ENCODE data around the gene CDH23.

Gene CDH23

GRCh38 chr10:71776481-71776925, 379.8 kb downstream of the CDH23 start:
- Histone ChIP-seq H3K4me1 (ENCODE audit: control insufficient read depth, insufficient read depth, low read length) (peaks cover 4% of the 10 kb centered on the region), H3K4me3 (ENCODE audit: insufficient read depth, low read depth, low read length) (no peak overlapping the region), H3K36me3 (ENCODE audit: control insufficient read depth, insufficient read depth, low read length) (no peaks in the 10 kb centered on the region), H3K27me3 (ENCODE audit: control insufficient read depth, insufficient read depth, low read length, poor library complexity, severe bottlenecking) (peaks cover 34% of the 10 kb centered on the region), H3K9me3 (ENCODE audit: control insufficient read depth, low read length) (no peaks in the 10 kb centered on the region), H3K27ac (ENCODE audit: insufficient read depth, low read depth, low read length, poor library complexity, severe bottlenecking) (no peak overlapping the region)
- 72 to 90% methylated on average over 2 of the region's 2 CpGs for WGBS, 2 experiments

GRCh38 chr10:71777213-71777985, 380.7 kb downstream of the CDH23 start:
- Histone ChIP-seq H3K36me3 (ENCODE audit: control insufficient read depth, insufficient read depth, low read length) (no peaks in the 10 kb centered on the region), H3K27ac (ENCODE audit: insufficient read depth, low read depth, low read length, poor library complexity, severe bottlenecking) (no peak overlapping the region), H3K4me3 (ENCODE audit: insufficient read depth, low read depth, low read length) (no peak overlapping the region), H3K27me3 (ENCODE audit: control insufficient read depth, insufficient read depth, low read length, poor library complexity, severe bottlenecking) (peaks cover 25% of the 10 kb centered on the region), H3K4me1 (ENCODE audit: control insufficient read depth, insufficient read depth, low read length) (peaks cover 4% of the 10 kb centered on the region), H3K9me3 (ENCODE audit: control insufficient read depth, low read length) (no peaks in the 10 kb centered on the region)
- WGBS, 2 experiments, result 94 to 95% methylated on average over 17 of the region's 17 CpGs

GRCh38 chr10:71778071-71778825, 381.5 kb downstream of the CDH23 start:
- Histone ChIP-seq H3K27ac (ENCODE audit: insufficient read depth, low read depth, low read length, poor library complexity, severe bottlenecking) (no peak overlapping the region), H3K4me1 (ENCODE audit: control insufficient read depth, insufficient read depth, low read length) (peaks cover under 1% of the 10 kb centered on the region), H3K9me3 (ENCODE audit: control insufficient read depth, low read length) (no peaks in the 10 kb centered on the region), H3K27me3 (ENCODE audit: control insufficient read depth, insufficient read depth, low read length, poor library complexity, severe bottlenecking) (peaks cover 17% of the 10 kb centered on the region), H3K4me3 (ENCODE audit: insufficient read depth, low read depth, low read length) (no peak overlapping the region), H3K36me3 (ENCODE audit: control insufficient read depth, insufficient read depth, low read length) (no peaks in the 10 kb centered on the region)
- 86 to 91% methylated on average over 10 to 11 of the region's 11 CpGs for WGBS, 2 experiments

- Histone ChIP-seq H3K36me3 (ENCODE audit: control insufficient read depth, insufficient read depth, low read length) (no peaks in the 10 kb centered on the region), H3K4me3 (ENCODE audit: insufficient read depth, low read depth, low read length) (no peak overlapping the region), H3K4me1 (ENCODE audit: control insufficient read depth, insufficient read depth, low read length) (no peaks in the 10 kb centered on the region), H3K9me3 (ENCODE audit: control insufficient read depth, low read length) (no peaks in the 10 kb centered on the region), H3K27me3 (ENCODE audit: control insufficient read depth, insufficient read depth, low read length, poor library complexity, severe bottlenecking) (peaks cover 3% of the 10 kb centered on the region), H3K27ac (ENCODE audit: insufficient read depth, low read depth, low read length, poor library complexity, severe bottlenecking) (no peak overlapping the region)
- 88 to 92% methylated on average over 6 of the region's 6 CpGs for whole genome bisulfite sequencing, 2 experiments
Measured at GRCh38 chr10:71779641-71780040, 382.9 kb downstream of the CDH23 start.

GRCh38 chr10:71780156-71780555, 383.4 kb downstream of the CDH23 start:
- no peaks in the 10 kb centered on the region for H3K9me3 ChIP-seq (ENCODE audit: control insufficient read depth, low read length)
- H3K27ac ChIP-seq (ENCODE audit: insufficient read depth, low read depth, low read length, poor library complexity, severe bottlenecking), result no peak overlapping the region
- H3K27me3 ChIP-seq (ENCODE audit: control insufficient read depth, insufficient read depth, low read length, poor library complexity, severe bottlenecking), result no peaks in the 10 kb centered on the region
- no peak overlapping the region for H3K4me3 ChIP-seq (ENCODE audit: insufficient read depth, low read depth, low read length)
- WGBS, 2 experiments, result 93 to 94% methylated on average over 7 of the region's 7 CpGs
- H3K4me1 ChIP-seq (ENCODE audit: control insufficient read depth, insufficient read depth, low read length), result no peaks in the 10 kb centered on the region
- H3K36me3 ChIP-seq (ENCODE audit: control insufficient read depth, insufficient read depth, low read length), result no peaks in the 10 kb centered on the region

- no peak overlapping the region for H3K27ac ChIP-seq (ENCODE audit: insufficient read depth, low read depth, low read length, poor library complexity, severe bottlenecking)
- no peaks in the 10 kb centered on the region for H3K36me3 ChIP-seq (ENCODE audit: control insufficient read depth, insufficient read depth, low read length)
- 82 to 85% methylated on average over 9 of the region's 9 CpGs for WGBS, 2 experiments
Measured at GRCh38 chr10:71780719-71781118, 384.0 kb downstream of the CDH23 start.

GRCh38 chr10:71782221-71782916, 385.6 kb downstream of the CDH23 start:
- no peaks in the 10 kb centered on the region for H3K27me3 ChIP-seq (ENCODE audit: control insufficient read depth, insufficient read depth, low read length, poor library complexity, severe bottlenecking)
- no peaks in the 10 kb centered on the region for H3K4me1 ChIP-seq (ENCODE audit: control insufficient read depth, insufficient read depth, low read length)
- no peak overlapping the region for H3K27ac ChIP-seq (ENCODE audit: insufficient read depth, low read depth, low read length, poor library complexity, severe bottlenecking)
- no peaks in the 10 kb centered on the region for H3K9me3 ChIP-seq (ENCODE audit: control insufficient read depth, low read length)
- H3K4me3 ChIP-seq (ENCODE audit: insufficient read depth, low read depth, low read length), result no peak overlapping the region
- WGBS, 2 experiments, result 83 to 88% methylated on average over 6 of the region's 6 CpGs
- H3K36me3 ChIP-seq (ENCODE audit: control insufficient read depth, insufficient read depth, low read length), result no peaks in the 10 kb centered on the region

More at GRCh38 chr10:71780719-71781118, 384.0 kb downstream of the CDH23 start:
- Histone ChIP-seq H3K9me3 (ENCODE audit: control insufficient read depth, low read length) (no peaks in the 10 kb centered on the region), H3K4me3 (ENCODE audit: insufficient read depth, low read depth, low read length) (no peak overlapping the region), H3K4me1 (ENCODE audit: control insufficient read depth, insufficient read depth, low read length) (no peaks in the 10 kb centered on the region), H3K27me3 (ENCODE audit: control insufficient read depth, insufficient read depth, low read length, poor library complexity, severe bottlenecking) (no peaks in the 10 kb centered on the region)

GRCh38 chr10:71782917-71783490, 386.3 kb downstream of the CDH23 start:
- H3K9me3 ChIP-seq (ENCODE audit: control insufficient read depth, low read length), result no peaks in the 10 kb centered on the region
- H3K4me1 ChIP-seq (ENCODE audit: control insufficient read depth, insufficient read depth, low read length), result no peaks in the 10 kb centered on the region
- H3K4me3 ChIP-seq (ENCODE audit: insufficient read depth, low read depth, low read length), result no peak overlapping the region
- H3K27ac ChIP-seq (ENCODE audit: insufficient read depth, low read depth, low read length, poor library complexity, severe bottlenecking), result no peak overlapping the region
- 60 to 64% methylated on average over 7 of the region's 7 CpGs for WGBS, 2 experiments
- no peaks in the 10 kb centered on the region for H3K36me3 ChIP-seq (ENCODE audit: control insufficient read depth, insufficient read depth, low read length)
- no peaks in the 10 kb centered on the region for H3K27me3 ChIP-seq (ENCODE audit: control insufficient read depth, insufficient read depth, low read length, poor library complexity, severe bottlenecking)

- no peaks in the 10 kb centered on the region for H3K4me1 ChIP-seq (ENCODE audit: control insufficient read depth, insufficient read depth, low read length)
- H3K27me3 ChIP-seq (ENCODE audit: control insufficient read depth, insufficient read depth, low read length, poor library complexity, severe bottlenecking), result no peaks in the 10 kb centered on the region
- no peak overlapping the region for H3K27ac ChIP-seq (ENCODE audit: insufficient read depth, low read depth, low read length, poor library complexity, severe bottlenecking)
- WGBS, 2 experiments, result 92% methylated on average over 17 of the region's 17 CpGs
- no peak overlapping the region for H3K4me3 ChIP-seq (ENCODE audit: insufficient read depth, low read depth, low read length)
- no peaks in the 10 kb centered on the region for H3K36me3 ChIP-seq (ENCODE audit: control insufficient read depth, insufficient read depth, low read length)
- H3K9me3 ChIP-seq (ENCODE audit: control insufficient read depth, low read length), result no peaks in the 10 kb centered on the region
Measured at GRCh38 chr10:71783917-71784678, 387.4 kb downstream of the CDH23 start.

All from ectodermal cell (in vitro differentiated cells).